Measurements from ENCODE around the gene XG.

GRCh38 chrX:2820136-2820771, 68.4 kb downstream of the XG start:
- TF ChIP-seq CTCF (conservative IDR thresholded peaks at IDR 0.05 in 1 of 2, IDR thresholded peaks at IDR 0.05 in 1 of 2; ENCODE audit: low read depth in 1 of 2, low read length in 2 of 2) (no peak), EZH2 (IDR thresholded peaks at IDR 0.05; ENCODE audit: low read length, missing control alignments) (no peak)

Measured in fibroblast of lung (primary cell).